ENCODE measurements around the gene MPZL1.

GRCh38 chr1:167795810-167796740, 74.3 kb downstream of the MPZL1 start:
- TF ChIP-seq CTCF (IDR thresholded peaks at IDR 0.05; ENCODE audit: low read depth, low read length, poor library complexity, severe bottlenecking) (no peak), EZH2phosphoT487 (IDR thresholded peaks at IDR 0.05; ENCODE audit: borderline replicate concordance, low read length) (no peak)

All from DOHH2 (cell line).